ENCODE measurements around the gene AKAP13.

AKAP13 gene

DNA sequence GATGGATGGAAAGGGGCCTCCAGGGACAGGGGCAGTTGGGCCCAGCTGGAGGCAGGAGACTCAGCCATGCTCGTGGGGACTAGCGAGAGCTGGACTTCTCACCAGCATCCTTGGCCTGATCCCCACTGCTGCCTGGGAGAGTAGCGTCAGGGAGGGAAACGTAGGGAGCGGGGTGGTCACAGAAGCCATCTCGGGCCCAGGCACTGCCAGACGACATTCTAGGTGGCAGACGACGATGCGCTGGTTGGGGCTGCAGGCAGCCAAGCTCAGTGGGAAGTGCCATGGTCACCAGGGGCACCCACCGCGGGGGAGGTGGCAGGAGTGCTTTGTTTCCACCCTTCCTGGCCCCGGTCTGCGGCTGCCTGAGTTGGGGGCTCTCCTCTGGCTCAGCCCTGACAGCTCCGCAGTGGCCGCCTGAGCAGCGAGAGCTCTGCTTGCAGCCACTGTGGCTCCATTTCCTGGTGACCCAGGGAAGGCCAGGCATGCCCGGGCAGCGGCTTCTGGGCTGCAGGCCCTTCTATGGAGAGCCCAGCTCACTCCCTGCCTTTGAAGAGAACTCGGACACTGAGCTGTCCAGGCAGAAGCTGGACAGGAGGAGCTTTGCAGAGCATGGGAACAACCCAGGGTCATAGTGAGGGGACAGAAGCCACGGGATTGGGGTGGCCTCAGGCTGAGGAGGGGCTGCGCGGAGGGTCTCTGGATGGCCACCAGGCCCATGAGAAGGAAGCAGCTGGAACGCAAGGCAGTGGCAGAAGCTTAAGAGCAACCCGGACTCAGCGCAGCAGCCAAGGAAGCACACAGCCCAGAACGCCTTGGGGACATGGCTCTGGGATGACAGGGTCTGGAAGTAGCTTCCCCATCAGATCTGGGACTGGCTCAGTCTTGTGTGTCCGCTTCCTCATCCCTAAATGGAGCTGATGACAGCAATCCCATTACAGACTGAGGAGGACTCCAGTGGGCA is 383.6 kb downstream of the AKAP13 start:
- DNase-seq = no peak
- Mint-ChIP-seq H3K27ac (peak overlapping the region; percentile 97), H3K9me3 (no peaks in the 10 kb centered on the region), H3K4me1 (peaks cover 53% of the 10 kb centered on the region), H3K36me3 (ENCODE audit: low read depth) (peaks cover 18% of the 10 kb centered on the region), H3K4me3 (peak overlapping the region; percentile 43), H3K27me3 (ENCODE audit: low read depth, poor library complexity) (no peaks in the 10 kb centered on the region)
- TF ChIP-seq CTCF (IDR thresholded peaks at IDR 0.05) = no peak

DNA sequence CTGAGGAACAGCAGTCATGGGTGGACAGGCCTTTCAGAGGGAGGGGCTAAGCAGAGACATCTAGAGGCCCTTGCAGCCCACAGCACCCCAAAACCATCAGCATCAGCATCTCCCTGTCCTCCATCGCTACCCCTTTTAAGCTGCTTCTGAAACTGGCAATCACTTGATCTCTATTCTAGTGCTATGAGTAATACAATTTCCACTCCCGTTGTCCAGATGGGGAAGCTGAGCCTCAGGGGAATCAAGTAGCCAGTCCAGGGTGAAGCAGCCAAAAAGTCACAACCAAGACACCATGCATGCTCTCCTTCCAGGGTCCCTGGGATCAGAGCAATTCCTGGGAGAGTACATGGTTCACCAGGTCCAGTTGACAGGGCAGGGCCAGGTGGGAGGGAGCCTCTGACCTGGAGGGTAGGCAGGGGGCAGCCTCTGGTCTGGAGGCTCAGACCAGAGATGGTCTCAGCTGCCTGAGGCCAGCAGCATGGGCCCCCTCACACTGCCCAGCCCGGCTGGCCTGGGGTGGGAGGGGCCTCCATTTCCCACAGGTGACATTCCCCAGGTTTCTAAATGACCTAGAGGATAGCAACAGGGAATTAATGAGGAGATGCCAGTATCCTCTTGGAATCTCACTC is 384.4 kb downstream of the AKAP13 start:
- Mint-ChIP-seq H3K36me3 (ENCODE audit: low read depth) (peaks cover 24% of the 10 kb centered on the region), H3K4me3 (no peak overlapping the region), H3K9me3 (no peaks in the 10 kb centered on the region), H3K27ac (no peak overlapping the region), H3K4me1 (peaks cover 53% of the 10 kb centered on the region), H3K27me3 (ENCODE audit: low read depth, poor library complexity) (no peaks in the 10 kb centered on the region)
- no peak for DNase-seq
- no peak for TF ChIP-seq CTCF (IDR thresholded peaks at IDR 0.05)

- Mint-ChIP-seq H3K4me3 (no peak overlapping the region), H3K27ac (peak overlapping the region; percentile 59), H3K9me3 (no peaks in the 10 kb centered on the region), H3K4me1 (peaks cover 59% of the 10 kb centered on the region), H3K27me3 (ENCODE audit: low read depth, poor library complexity) (no peaks in the 10 kb centered on the region), H3K36me3 (ENCODE audit: low read depth) (peaks cover 30% of the 10 kb centered on the region)
- no peak for DNase-seq
- TF ChIP-seq CTCF (IDR thresholded peaks at IDR 0.05) = no peak
These were observed 385.8 kb downstream of the AKAP13 start for GRCh38 chr15:85766001-85766831.

- H3K4me3 Mint-ChIP-seq = no peak overlapping the region
- peaks cover 30% of the 10 kb centered on the region for H3K36me3 Mint-ChIP-seq (ENCODE audit: low read depth)
- H3K9me3 Mint-ChIP-seq = no peaks in the 10 kb centered on the region
These were observed 387.6 kb downstream of the AKAP13 start for GRCh38 chr15:85767785-85768529.

More at GRCh38 chr15:85767785-85768529, 387.6 kb downstream of the AKAP13 start:
- no peak for TF ChIP-seq CTCF (IDR thresholded peaks at IDR 0.05)
- DNase-seq = no peak
- Mint-ChIP-seq H3K27ac (no peak overlapping the region), H3K4me1 (peaks cover 62% of the 10 kb centered on the region), H3K27me3 (ENCODE audit: low read depth, poor library complexity) (no peaks in the 10 kb centered on the region)

Measured in nephron progenitor cell (in vitro differentiated cells).